H1 (cell line): Measurements from ENCODE around the gene TNNC1. TPM values are rescaled to one million over a fixed set of nuclear protein-coding genes. Genes with fewer than 3 reads are reported as not detected.

Source experiments
- EP300 ChIP-seq, 2 experiments: IDR thresholded peaks; 1 replicate in 1 of 2; 2 replicates in 1 of 2; pipeline ENCODE4 v1.6.1; 2011 to 2012; ENCODE audit warnings: low read depth in 2 of 2, low read length in 2 of 2, mild to moderate bottlenecking in 2 of 2, borderline replicate concordance in 1 of 2, inconsistent platforms in 1 of 2, moderate library complexity in 1 of 2
- JUN ChIP-seq: IDR thresholded peaks from 2 replicates; pipeline ENCODE4 v1.6.1; 2011; ENCODE audit warnings: low read depth, mild to moderate bottlenecking, improper control_type of control experiment, low read length
- NRF1 ChIP-seq: IDR thresholded peaks from 2 replicates; pipeline ENCODE4 v1.6.1; 2011; ENCODE audit warnings: mild to moderate bottlenecking, low read depth, low read length, improper control_type of control experiment
- polyA plus RNA-seq, 7 experiments: library from polyadenylated mRNA; depleted of rRNA in 3 of 7; stranded (reverse) in 5 of 7; unstranded in 2 of 7; fragments of >200 nt in 5 of 7; fragments of 200-250 nt in 2 of 7; gene quantifications; 1 replicate in 5 of 7; 2 replicates in 1 of 7; 4 replicates in 1 of 7; pipeline versions ENCODE4 v1.2.1 to v1.2.3, GENCODE V29; 2011 to 2013; ENCODE audit warnings: missing spikeins in 2 of 7, mixed read lengths in 2 of 7
- total RNA-seq: library from RNA; stranded (reverse); fragmentation: NEBNext Ultra II Directional; extraction: Animal tissue kit (Norgen Biotek cat#: 25700); gene quantifications from 2 replicates; pipeline ENCODE4 v1.2.1, GENCODE V29; 2021

The TNNC1 gene
- total and polyA plus RNA-seq, 2 of the 8 experiments (the other 6 are each of a cell fraction or from before 2014, with no cell fraction given) = 5.8 to 16.4 TPM

- no peak for TF ChIP-seq NRF1
- no peak for TF ChIP-seq EP300 (IDR thresholded peaks at IDR 0.05; ENCODE audit: borderline replicate concordance in 1 of 2, low read depth in 2 of 2, low read length in 2 of 2)
- no peak for TF ChIP-seq JUN
Measured at GRCh38 chr3:52501046-52501445, 47.2 kb upstream of the TNNC1 start (continued).
